ENCODE measurements around the gene CRYBB3.

CRYBB3 gene

GRCh38 chr22:25182131-25183110 lies 17.2 kb upstream of the CRYBB3 start:
- no peak for TF ChIP-seq CTCF (conservative IDR thresholded peaks at IDR 0.05; ENCODE audit: low read depth)

GRCh38 chr22:25183949-25184619 lies 15.6 kb upstream of the CRYBB3 start:
- POLR2A ChIA-PET (ENCODE audit: low non-redundant PET): no interaction called here
- TF ChIP-seq CTCF (conservative IDR thresholded peaks at IDR 0.05; ENCODE audit: low read depth): no peak
- CTCF ChIA-PET: no interaction called here
- peak overlapping the region; percentile 22; the same call in 1 of the 2 replicates for H3K27ac ChIP-seq
- no peak for DNase-seq (ENCODE audit: low spot score)

More at GRCh38 chr22:25182131-25183110, 17.2 kb upstream of the CRYBB3 start:
- POLR2A ChIA-PET (ENCODE audit: low non-redundant PET): no interaction called here
- peak overlapping the region; percentile 49 for H3K27ac ChIP-seq
- CTCF ChIA-PET: interaction anchor here (0.6 kb wide), 1 partner anchor 163 kb away, joined by 3 read pairs; no protein-coding TSS in a partner anchor
- DNase-seq (ENCODE audit: low spot score): no peak

GRCh38 chr22:25186140-25186539 lies 13.5 kb upstream of the CRYBB3 start:
- no peak for DNase-seq (ENCODE audit: low spot score)
- peak overlapping the region; percentile 32 for H3K27ac ChIP-seq
- ChIA-PET POLR2A (ENCODE audit: low non-redundant PET) (no interaction called here), CTCF (interaction anchor here (0.6 kb wide), 1 partner anchor 1495 kb away, joined by 3 read pairs; no protein-coding TSS in a partner anchor)
- TF ChIP-seq CTCF (conservative IDR thresholded peaks at IDR 0.05; ENCODE audit: low read depth): no peak

- CTCF ChIA-PET: interaction anchor here (1.0 kb wide), 1 partner anchor 15 kb away, joined by 3 read pairs; no protein-coding TSS in a partner anchor
- TF ChIP-seq CTCF (conservative IDR thresholded peaks at IDR 0.05; ENCODE audit: low read depth): no peak
- H3K27ac ChIP-seq: no peak overlapping the region
- DNase-seq (ENCODE audit: low spot score): no peak
- POLR2A ChIA-PET (ENCODE audit: low non-redundant PET): no interaction called here
Measured at GRCh38 chr22:25187469-25187868, 12.2 kb upstream of the CRYBB3 start.

GRCh38 chr22:25192406-25192805 lies 7.3 kb upstream of the CRYBB3 start:
- DNase-seq (ENCODE audit: low spot score): no peak
- CTCF ChIA-PET: no interaction called here
- no peak for TF ChIP-seq CTCF (conservative IDR thresholded peaks at IDR 0.05; ENCODE audit: low read depth)
- H3K27ac ChIP-seq: no peak overlapping the region
- POLR2A ChIA-PET (ENCODE audit: low non-redundant PET): no interaction called here

GRCh38 chr22:25193130-25193529 lies 6.5 kb upstream of the CRYBB3 start:
- CTCF ChIA-PET: no interaction called here
- no peak for DNase-seq (ENCODE audit: low spot score)
- POLR2A ChIA-PET (ENCODE audit: low non-redundant PET): no interaction called here
- no peak for TF ChIP-seq CTCF (conservative IDR thresholded peaks at IDR 0.05; ENCODE audit: low read depth)
- no peak overlapping the region for H3K27ac ChIP-seq
